ENCODE results near the gene C15orf39.

Gene C15orf39

GRCh38 chr15:75204340-75205063, 2.8 kb downstream of the C15orf39 start:
- peak; percentile 78 for DNase-seq (ENCODE audit: extremely low read depth, low read depth)
- TF ChIP-seq, protein P1, sequence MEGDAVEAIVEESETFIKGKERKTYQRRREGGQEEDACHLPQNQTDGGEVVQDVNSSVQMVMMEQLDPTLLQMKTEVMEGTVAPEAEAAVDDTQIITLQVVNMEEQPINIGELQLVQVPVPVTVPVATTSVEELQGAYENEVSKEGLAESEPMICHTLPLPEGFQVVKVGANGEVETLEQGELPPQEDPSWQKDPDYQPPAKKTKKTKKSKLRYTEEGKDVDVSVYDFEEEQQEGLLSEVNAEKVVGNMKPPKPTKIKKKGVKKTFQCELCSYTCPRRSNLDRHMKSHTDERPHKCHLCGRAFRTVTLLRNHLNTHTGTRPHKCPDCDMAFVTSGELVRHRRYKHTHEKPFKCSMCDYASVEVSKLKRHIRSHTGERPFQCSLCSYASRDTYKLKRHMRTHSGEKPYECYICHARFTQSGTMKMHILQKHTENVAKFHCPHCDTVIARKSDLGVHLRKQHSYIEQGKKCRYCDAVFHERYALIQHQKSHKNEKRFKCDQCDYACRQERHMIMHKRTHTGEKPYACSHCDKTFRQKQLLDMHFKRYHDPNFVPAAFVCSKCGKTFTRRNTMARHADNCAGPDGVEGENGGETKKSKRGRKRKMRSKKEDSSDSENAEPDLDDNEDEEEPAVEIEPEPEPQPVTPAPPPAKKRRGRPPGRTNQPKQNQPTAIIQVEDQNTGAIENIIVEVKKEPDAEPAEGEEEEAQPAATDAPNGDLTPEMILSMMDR (IDR thresholded peaks at IDR 0.05; ENCODE audit: low read depth, low read length): peak; percentile 98

- no peak for DNase-seq (ENCODE audit: extremely low read depth, low read depth)
- TF ChIP-seq, protein P1 (IDR thresholded peaks at IDR 0.05; ENCODE audit: low read depth, low read length): no peak
Measured at GRCh38 chr15:75205064-75205395, 3.3 kb downstream of the C15orf39 start.

- DNase-seq (ENCODE audit: extremely low read depth, low read depth): no peak
- TF ChIP-seq, protein P1 (IDR thresholded peaks at IDR 0.05; ENCODE audit: low read depth, low read length): no peak
Measured at GRCh38 chr15:75206006-75206405, 4.3 kb downstream of the C15orf39 start.

DNA sequence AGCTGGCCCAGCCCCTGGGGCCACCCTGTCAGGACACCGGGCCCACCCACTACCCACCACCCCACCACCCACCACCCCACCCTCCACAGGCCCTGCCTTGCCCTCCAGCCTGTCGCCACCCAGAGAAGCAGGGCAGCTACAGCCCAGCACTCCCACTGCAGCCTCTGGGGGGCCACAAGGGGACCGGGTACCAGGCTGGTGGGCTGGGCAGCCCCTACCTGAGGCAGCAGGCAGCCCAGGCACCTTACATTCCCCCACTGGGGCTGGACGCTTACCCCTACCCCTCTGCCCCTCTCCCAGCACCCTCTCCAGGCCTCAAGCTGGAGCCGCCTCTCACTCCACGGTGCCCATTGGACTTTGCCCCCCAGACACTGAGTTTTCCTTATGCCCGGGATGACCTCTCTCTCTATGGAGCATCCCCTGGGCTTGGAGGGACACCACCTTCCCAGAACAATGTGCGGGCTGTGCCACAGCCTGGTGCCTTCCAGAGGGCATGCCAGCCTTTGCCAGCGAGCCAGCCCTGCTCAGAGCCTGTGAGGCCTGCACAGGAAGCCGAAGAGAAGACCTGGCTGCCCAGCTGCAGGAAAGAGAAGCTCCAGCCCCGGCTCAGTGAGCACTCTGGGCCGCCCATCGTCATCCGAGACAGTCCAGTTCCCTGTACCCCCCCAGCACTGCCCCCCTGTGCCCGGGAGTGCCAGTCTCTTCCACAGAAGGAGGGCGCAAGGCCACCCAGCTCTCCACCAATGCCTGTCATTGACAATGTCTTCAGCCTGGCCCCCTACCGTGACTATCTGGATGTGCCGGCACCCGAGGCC, 5.3 kb downstream of the C15orf39 start:
- no peak for DNase-seq (ENCODE audit: extremely low read depth, low read depth)
- TF ChIP-seq, protein P1 (IDR thresholded peaks at IDR 0.05; ENCODE audit: low read depth, low read length): no peak

- DNase-seq (ENCODE audit: extremely low read depth, low read depth): no peak
- TF ChIP-seq, protein P1 (IDR thresholded peaks at IDR 0.05; ENCODE audit: low read depth, low read length): no peak
Measured at GRCh38 chr15:75207618-75208500, 6.2 kb downstream of the C15orf39 start.

DNA sequence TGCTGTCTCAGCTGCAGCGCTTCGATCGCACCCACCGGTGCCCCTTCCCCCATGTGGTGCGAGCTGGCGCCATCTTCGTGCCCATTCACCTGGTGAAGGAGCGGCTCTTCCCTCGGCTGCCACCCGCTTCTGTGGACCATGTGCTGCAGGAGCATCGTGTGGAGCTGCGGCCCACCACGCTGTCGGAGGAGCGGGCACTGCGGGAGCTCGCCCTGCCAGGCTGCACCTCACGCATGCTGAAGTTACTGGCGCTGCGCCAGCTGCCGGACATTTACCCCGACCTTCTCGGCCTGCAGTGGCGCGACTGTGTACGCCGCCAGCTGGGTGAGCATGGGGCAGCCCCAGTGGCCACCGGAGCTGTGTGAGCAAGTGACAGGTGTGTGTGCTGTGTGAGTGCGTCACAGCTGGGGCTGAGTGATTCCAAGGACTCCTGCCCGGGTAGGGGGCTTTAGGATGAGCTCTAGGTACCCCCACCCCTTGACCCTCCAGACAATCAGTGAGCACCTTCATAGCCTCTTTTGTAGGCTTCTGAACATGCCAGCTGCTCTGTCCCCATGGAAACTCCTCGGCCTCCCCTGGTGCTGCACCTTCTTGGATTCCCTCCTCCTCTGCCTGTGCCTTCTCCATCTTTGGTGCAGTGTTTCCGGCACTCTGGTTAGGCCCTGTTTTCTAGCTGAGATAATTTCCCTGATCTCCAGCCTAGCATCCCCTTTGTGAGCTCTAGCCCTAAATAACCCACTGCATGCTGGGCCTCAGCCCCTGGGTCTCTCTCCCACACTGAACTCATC, 7.0 kb downstream of the C15orf39 start:
- DNase-seq (ENCODE audit: extremely low read depth, low read depth): no peak

More for the DNA sequence above, 7.0 kb downstream of the C15orf39 start:
- TF ChIP-seq, protein P1 (IDR thresholded peaks at IDR 0.05; ENCODE audit: low read depth, low read length): no peak
